ENCODE measurements around the gene NSMF. TPM values are rescaled to one million over a fixed set of nuclear protein-coding genes. Genes with fewer than 3 reads are reported as not detected.

The NSMF gene
- total and polyA plus RNA-seq, 10 of the 15 experiments (the other 5 are each of a cell fraction or from before 2014, with no cell fraction given), result 0.13 to 44.3 (median 13.4) TPM

DNA sequence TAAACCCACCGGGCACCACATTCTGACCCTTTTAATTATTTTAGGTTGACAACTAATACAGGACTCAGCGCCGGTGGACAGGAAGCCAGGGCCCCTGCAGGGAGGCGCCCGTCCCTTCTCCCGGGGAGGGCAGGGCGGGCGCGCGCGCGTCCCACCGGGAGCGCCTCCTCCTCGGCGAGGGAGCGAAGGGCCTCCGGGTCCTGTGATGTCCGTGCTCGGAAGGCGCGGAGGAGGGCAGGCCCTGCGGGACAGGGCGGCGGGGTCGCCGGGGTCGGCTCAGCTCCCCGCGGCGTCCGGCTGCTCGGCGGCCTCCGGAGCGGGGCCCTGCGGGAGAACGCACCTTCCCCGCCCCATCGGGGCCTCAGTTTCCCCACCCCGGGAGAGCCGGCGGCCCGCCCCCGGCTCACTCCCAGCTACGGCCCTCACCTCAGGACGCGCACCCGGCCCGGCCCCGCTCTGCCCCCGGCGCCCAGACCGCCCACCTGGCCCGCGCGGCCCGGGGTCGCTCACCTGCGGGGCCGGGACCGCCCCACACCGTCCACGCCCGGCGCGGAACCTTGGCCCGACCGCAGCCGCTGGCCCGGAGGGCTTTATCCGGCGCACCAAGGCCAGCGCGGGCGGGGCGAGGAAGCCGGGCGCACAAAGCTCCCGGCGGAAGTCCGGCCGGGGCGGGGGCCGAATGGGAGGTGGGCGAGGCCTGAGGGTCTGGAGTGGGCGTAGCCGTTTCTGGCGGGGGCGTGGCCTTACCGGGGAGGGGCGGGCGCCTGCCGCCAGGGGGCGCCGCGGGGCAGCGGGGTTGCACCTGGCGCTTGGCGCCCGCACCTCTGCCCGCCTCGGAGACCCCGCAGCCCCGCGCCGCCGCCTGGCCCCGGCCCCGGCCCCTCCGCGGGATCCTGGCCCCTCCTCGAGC lies 36.3 kb downstream of the NSMF start, which contains the start of the genes EXD3 and NOXA1 (continued):
- TF ChIP-seq, protein P1, sequence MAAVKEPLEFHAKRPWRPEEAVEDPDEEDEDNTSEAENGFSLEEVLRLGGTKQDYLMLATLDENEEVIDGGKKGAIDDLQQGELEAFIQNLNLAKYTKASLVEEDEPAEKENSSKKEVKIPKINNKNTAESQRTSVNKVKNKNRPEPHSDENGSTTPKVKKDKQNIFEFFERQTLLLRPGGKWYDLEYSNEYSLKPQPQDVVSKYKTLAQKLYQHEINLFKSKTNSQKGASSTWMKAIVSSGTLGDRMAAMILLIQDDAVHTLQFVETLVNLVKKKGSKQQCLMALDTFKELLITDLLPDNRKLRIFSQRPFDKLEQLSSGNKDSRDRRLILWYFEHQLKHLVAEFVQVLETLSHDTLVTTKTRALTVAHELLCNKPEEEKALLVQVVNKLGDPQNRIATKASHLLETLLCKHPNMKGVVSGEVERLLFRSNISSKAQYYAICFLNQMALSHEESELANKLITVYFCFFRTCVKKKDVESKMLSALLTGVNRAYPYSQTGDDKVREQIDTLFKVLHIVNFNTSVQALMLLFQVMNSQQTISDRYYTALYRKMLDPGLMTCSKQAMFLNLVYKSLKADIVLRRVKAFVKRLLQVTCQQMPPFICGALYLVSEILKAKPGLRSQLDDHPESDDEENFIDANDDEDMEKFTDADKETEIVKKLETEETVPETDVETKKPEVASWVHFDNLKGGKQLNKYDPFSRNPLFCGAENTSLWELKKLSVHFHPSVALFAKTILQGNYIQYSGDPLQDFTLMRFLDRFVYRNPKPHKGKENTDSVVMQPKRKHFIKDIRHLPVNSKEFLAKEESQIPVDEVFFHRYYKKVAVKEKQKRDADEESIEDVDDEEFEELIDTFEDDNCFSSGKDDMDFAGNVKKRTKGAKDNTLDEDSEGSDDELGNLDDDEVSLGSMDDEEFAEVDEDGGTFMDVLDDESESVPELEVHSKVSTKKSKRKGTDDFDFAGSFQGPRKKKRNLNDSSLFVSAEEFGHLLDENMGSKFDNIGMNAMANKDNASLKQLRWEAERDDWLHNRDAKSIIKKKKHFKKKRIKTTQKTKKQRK (IDR thresholded peaks at IDR 0.05; ENCODE audit: low read depth, low read length), result no peak
- TF ChIP-seq TARDBP (IDR thresholded peaks at IDR 0.05; ENCODE audit: borderline replicate concordance) (peak; percentile 77; the same call in 1 of the 2 replicates), SPI1 (IDR thresholded peaks at IDR 0.05; ENCODE audit: borderline replicate concordance, insufficient read depth, low read depth, low read length) (no peak), RELA (IDR thresholded peaks at IDR 0.05; ENCODE audit: borderline replicate concordance, partially characterized antibody) (peak; percentile 81), SMAD1 (IDR thresholded peaks at IDR 0.05; ENCODE audit: low read depth, partially characterized antibody) (no peak), CREB1 (IDR thresholded peaks at IDR 0.05; ENCODE audit: low read depth) (peak; percentile 30; the same call in 1 of the 2 replicates), EP300 (IDR thresholded peaks at IDR 0.05; ENCODE audit: borderline replicate concordance in 1 of 2, control insufficient read depth in 1 of 2, low read depth in 2 of 2, low read length in 2 of 2) (no peak), LARP7 (IDR thresholded peaks at IDR 0.05) (peak; percentile 99), MEF2B (IDR thresholded peaks at IDR 0.05; ENCODE audit: partially characterized antibody, poor library complexity, severe bottlenecking) (peak; percentile 15), MEF2A (IDR thresholded peaks at IDR 0.05; ENCODE audit: insufficient read depth, low read depth, low read length) (0 out of 2 replicates have a peak, but pooled peaks have one; percentile 39), ETV6 (conservative IDR thresholded peaks at IDR 0.05 in 1 of 2, IDR thresholded peaks at IDR 0.05 in 1 of 2; ENCODE audit: borderline replicate concordance in 1 of 2, low read depth in 1 of 2) (peak in 1 of 2 experiments; percentile 36; a peak in 1 of 4 replicates), RFX5 (IDR thresholded peaks at IDR 0.05; ENCODE audit: low read depth, low read length) (no peak; the same call in 1 of the 2 replicates)
- TF ChIP-seq, protein P2, sequence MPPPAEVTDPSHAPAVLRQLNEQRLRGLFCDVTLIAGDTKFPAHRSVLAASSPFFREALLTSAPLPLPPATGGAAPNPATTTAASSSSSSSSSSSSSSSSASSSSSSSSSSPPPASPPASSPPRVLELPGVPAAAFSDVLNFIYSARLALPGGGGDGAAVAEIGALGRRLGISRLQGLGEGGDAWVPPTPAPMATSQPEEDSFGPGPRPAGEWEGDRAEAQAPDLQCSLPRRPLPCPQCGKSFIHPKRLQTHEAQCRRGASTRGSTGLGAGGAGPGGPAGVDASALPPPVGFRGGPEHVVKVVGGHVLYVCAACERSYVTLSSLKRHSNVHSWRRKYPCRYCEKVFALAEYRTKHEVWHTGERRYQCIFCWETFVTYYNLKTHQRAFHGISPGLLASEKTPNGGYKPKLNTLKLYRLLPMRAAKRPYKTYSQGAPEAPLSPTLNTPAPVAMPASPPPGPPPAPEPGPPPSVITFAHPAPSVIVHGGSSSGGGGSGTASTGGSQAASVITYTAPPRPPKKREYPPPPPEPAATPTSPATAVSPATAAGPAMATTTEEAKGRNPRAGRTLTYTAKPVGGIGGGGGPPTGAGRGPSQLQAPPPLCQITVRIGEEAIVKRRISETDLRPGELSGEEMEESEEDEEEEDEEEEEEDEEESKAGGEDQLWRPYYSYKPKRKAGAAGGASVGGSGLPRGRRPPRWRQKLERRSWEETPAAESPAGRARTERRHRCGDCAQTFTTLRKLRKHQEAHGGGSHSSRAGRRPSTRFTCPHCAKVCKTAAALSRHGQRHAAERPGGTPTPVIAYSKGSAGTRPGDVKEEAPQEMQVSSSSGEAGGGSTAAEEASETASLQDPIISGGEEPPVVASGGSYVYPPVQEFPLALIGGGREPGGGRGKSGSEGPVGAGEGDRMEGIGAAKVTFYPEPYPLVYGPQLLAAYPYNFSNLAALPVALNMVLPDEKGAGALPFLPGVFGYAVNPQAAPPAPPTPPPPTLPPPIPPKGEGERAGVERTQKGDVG (CRISPR knock-in tag; IDR thresholded peaks at IDR 0.05), result no peak
- TF ChIP-seq, protein P3, sequence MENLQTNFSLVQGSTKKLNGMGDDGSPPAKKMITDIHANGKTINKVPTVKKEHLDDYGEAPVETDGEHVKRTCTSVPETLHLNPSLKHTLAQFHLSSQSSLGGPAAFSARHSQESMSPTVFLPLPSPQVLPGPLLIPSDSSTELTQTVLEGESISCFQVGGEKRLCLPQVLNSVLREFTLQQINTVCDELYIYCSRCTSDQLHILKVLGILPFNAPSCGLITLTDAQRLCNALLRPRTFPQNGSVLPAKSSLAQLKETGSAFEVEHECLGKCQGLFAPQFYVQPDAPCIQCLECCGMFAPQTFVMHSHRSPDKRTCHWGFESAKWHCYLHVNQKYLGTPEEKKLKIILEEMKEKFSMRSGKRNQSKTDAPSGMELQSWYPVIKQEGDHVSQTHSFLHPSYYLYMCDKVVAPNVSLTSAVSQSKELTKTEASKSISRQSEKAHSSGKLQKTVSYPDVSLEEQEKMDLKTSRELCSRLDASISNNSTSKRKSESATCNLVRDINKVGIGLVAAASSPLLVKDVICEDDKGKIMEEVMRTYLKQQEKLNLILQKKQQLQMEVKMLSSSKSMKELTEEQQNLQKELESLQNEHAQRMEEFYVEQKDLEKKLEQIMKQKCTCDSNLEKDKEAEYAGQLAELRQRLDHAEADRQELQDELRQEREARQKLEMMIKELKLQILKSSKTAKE (IDR thresholded peaks at IDR 0.05; ENCODE audit: low read depth, poor library complexity, severe bottlenecking), result no peak
- TF ChIP-seq, protein P4, sequence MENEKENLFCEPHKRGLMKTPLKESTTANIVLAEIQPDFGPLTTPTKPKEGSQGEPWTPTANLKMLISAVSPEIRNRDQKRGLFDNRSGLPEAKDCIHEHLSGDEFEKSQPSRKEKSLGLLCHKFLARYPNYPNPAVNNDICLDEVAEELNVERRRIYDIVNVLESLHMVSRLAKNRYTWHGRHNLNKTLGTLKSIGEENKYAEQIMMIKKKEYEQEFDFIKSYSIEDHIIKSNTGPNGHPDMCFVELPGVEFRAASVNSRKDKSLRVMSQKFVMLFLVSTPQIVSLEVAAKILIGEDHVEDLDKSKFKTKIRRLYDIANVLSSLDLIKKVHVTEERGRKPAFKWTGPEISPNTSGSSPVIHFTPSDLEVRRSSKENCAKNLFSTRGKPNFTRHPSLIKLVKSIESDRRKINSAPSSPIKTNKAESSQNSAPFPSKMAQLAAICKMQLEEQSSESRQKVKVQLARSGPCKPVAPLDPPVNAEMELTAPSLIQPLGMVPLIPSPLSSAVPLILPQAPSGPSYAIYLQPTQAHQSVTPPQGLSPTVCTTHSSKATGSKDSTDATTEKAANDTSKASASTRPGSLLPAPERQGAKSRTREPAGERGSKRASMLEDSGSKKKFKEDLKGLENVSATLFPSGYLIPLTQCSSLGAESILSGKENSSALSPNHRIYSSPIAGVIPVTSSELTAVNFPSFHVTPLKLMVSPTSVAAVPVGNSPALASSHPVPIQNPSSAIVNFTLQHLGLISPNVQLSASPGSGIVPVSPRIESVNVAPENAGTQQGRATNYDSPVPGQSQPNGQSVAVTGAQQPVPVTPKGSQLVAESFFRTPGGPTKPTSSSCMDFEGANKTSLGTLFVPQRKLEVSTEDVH (IDR thresholded peaks at IDR 0.05; ENCODE audit: low read depth, partially characterized antibody), result no peak
